H1 (cell line): ENCODE data around the gene SEMA3D. TPM values are rescaled to one million over a fixed set of nuclear protein-coding genes. Genes with fewer than 3 reads are reported as not detected.

Source experiments
- CTCF ChIA-PET: fragments of 300-600 bp; sonication (Branson Sonifier 250); formaldehyde crosslinking; loops from one replicate; lab custom pipeline; 2021; ENCODE audit not compliant: partially characterized antibody; lab: Charles Lee
- POLR2A ChIA-PET: fragments of 300-600 bp; sonication (Branson Sonifier 250); formaldehyde crosslinking; loops from one replicate; lab custom pipeline; 2021; ENCODE audit warnings: inconsistent platforms; ENCODE audit not compliant: partially characterized antibody; lab: Charles Lee
- DNase-seq, 2 experiments: peaks; one replicate each; pipeline versions ENCODE4 v3.0.0 to v3.0.0-alpha.2; 2010 to 2022; ENCODE audit warnings: low spot score in 2 of 2, low read depth in 1 of 2, mixed read lengths in 1 of 2
- FAIRE-seq: peaks from 2 replicates; lab custom pipeline; 2011; peaks lifted over from hg19 to GRCh38; lab: Jason Lieb, UNC
- H2AFZ ChIP-seq: 2 replicates; pipeline ENCODE4 v1.8.1; 2012; ENCODE audit warnings: low read length, inconsistent platforms
- H2AK5ac ChIP-seq: 2 replicates; pipeline ENCODE4 v1.6.1; 2013; ENCODE audit warnings: low read depth, low read length
- H2BK120ac ChIP-seq: replicated peaks from 2 replicates; pipeline ENCODE3; 2013; ENCODE audit warnings: low read depth, low read length, inconsistent platforms
- H2BK12ac ChIP-seq: 2 replicates; pipeline ENCODE4 v1.6.1; 2013; ENCODE audit warnings: low read depth, low read length
- H2BK15ac ChIP-seq: 2 replicates; pipeline ENCODE4 v1.6.1; 2013; ENCODE audit warnings: low read length
- H2BK20ac ChIP-seq: 2 replicates; pipeline ENCODE4 v1.6.1; 2013; ENCODE audit warnings: low read length
- H2BK5ac ChIP-seq: 2 replicates; pipeline ENCODE4 v1.6.1; 2013; ENCODE audit warnings: low read depth, low read length
- H3K14ac ChIP-seq: 2 replicates; pipeline ENCODE4 v1.6.1; 2013; ENCODE audit warnings: inconsistent platforms; ENCODE audit not compliant: insufficient read length
- H3K18ac ChIP-seq: 2 replicates; pipeline ENCODE4 v1.6.1; 2013; ENCODE audit warnings: low read length; ENCODE audit errors: extremely low read depth
- H3K23ac ChIP-seq: 2 replicates; pipeline ENCODE4 v1.6.1; 2013; ENCODE audit warnings: inconsistent platforms; ENCODE audit not compliant: insufficient read length
- H3K23me2 ChIP-seq: 2 replicates; pipeline ENCODE4 v1.6.1; 2013; ENCODE audit warnings: low read depth, low read length
- H3K27ac ChIP-seq: 2 replicates; pipeline ENCODE4 v1.6.1; 2011; ENCODE audit warnings: low read depth, low read length, inconsistent platforms
- H3K27me3 ChIP-seq, 4 experiments: replicated peaks in 1 of 4; 1 replicate in 1 of 4; 2 replicates in 3 of 4; pipeline versions ENCODE4 v1.6.1 to v1.8.1; 2011 to 2013; ENCODE audit warnings: low read length in 3 of 4, mild to moderate bottlenecking in 3 of 4, inconsistent platforms in 2 of 4, mixed read lengths in 2 of 4, moderate library complexity in 1 of 4; ENCODE audit not compliant: control insufficient read depth in 3 of 4, insufficient read depth in 3 of 4; ENCODE audit errors: extremely low read depth in 1 of 4
- H3K36me3 ChIP-seq, 4 experiments: 2 replicates each; pipeline versions ENCODE4 v1.6.1 to v1.8.1; 2011 to 2013; ENCODE audit warnings: mild to moderate bottlenecking in 4 of 4, low read length in 3 of 4, moderate library complexity in 2 of 4, control low read depth in 1 of 4, inconsistent platforms in 1 of 4; ENCODE audit not compliant: insufficient read depth in 4 of 4, control insufficient read depth in 2 of 4
- H3K4ac ChIP-seq: replicated peaks from 2 replicates; pipeline ENCODE3; 2013; ENCODE audit warnings: low read length, low read depth, mixed read lengths, inconsistent platforms; ENCODE audit not compliant: insufficient read length
- H3K4me1 ChIP-seq, 4 experiments: replicated peaks in 1 of 4; 1 replicate in 1 of 4; 2 replicates in 3 of 4; pipeline versions ENCODE4 v1.6.1 to v1.8.1; 2011 to 2013; ENCODE audit warnings: low read length in 3 of 4, inconsistent platforms in 2 of 4, mixed read lengths in 1 of 4; ENCODE audit not compliant: insufficient read depth in 4 of 4, control insufficient read depth in 3 of 4
- H3K4me2 ChIP-seq, 2 experiments: 2 replicates each; pipeline versions ENCODE4 v1.6.1 to v1.8.1; 2011 to 2013; ENCODE audit warnings: low read depth in 2 of 2, low read length in 2 of 2, control low read depth in 1 of 2, inconsistent platforms in 1 of 2, mild to moderate bottlenecking in 1 of 2; ENCODE audit not compliant: insufficient read depth in 1 of 2
- H3K4me3 ChIP-seq, 4 experiments: fragments of 200-600, 300-600 bp in 1 of 4; sonication (generic), shearing (Covaris generic), sonication (Bioruptor Twin) in 1 of 4; 2 replicates each; pipeline versions ENCODE4 v1.5.1 to v1.8.1; 2011 to 2016; ENCODE audit warnings: low read length in 4 of 4, low read depth in 3 of 4, control low read depth in 2 of 4, inconsistent platforms in 2 of 4, mild to moderate bottlenecking in 2 of 4, mixed read lengths in 1 of 4, moderate library complexity in 1 of 4; ENCODE audit not compliant: insufficient read depth in 2 of 4; ENCODE audit errors: extremely low read depth in 1 of 4
- H3K56ac ChIP-seq: replicated peaks from 2 replicates; pipeline ENCODE3; 2013; ENCODE audit warnings: low read depth, mild to moderate bottlenecking, mixed read lengths, low read length, inconsistent platforms; ENCODE audit not compliant: insufficient read length
- H3K79me1 ChIP-seq: 2 replicates; pipeline ENCODE4 v1.6.1; 2013; ENCODE audit warnings: low read depth, low read length, control low read depth
- H3K79me2 ChIP-seq, 2 experiments: 2 replicates each; pipeline versions ENCODE4 v1.6.1 to v1.8.1; 2012 to 2013; ENCODE audit warnings: low read length in 2 of 2, mild to moderate bottlenecking in 2 of 2, inconsistent platforms in 1 of 2; ENCODE audit not compliant: insufficient read depth in 2 of 2, control insufficient read depth in 1 of 2
- H3K9ac ChIP-seq, 4 experiments: replicated peaks in 1 of 4; 1 replicate in 1 of 4; 2 replicates in 3 of 4; pipeline versions ENCODE4 v1.6.1 to v1.8.1; 2011 to 2013; ENCODE audit warnings: low read depth in 3 of 4, low read length in 3 of 4, control low read depth in 2 of 4, mild to moderate bottlenecking in 2 of 4, moderate library complexity in 2 of 4, inconsistent platforms in 1 of 4; ENCODE audit errors: extremely low read depth in 1 of 4
- H3K9me3 ChIP-seq, 2 experiments: 2 replicates each; pipeline versions ENCODE4 v1.6.1 to v1.8.1; 2012 to 2013; ENCODE audit warnings: mild to moderate bottlenecking in 2 of 2, moderate library complexity in 2 of 2, control low read depth in 1 of 2, inconsistent platforms in 1 of 2, low read depth in 1 of 2, low read length in 1 of 2, mixed read lengths in 1 of 2; ENCODE audit not compliant: insufficient read depth in 2 of 2
- H4K20me1 ChIP-seq, 2 experiments: replicated peaks in 1 of 2; 2 replicates each; pipeline versions ENCODE3 to v1.8.1; 2011 to 2013; ENCODE audit warnings: inconsistent platforms in 2 of 2, low read length in 2 of 2, mild to moderate bottlenecking in 1 of 2; ENCODE audit not compliant: insufficient read depth in 2 of 2, control insufficient read depth in 1 of 2
- H4K5ac ChIP-seq: 2 replicates; pipeline ENCODE4 v1.6.1; 2013; ENCODE audit warnings: low read length, low read depth, mixed read lengths, inconsistent platforms; ENCODE audit not compliant: insufficient read length
- H4K8ac ChIP-seq: 2 replicates; pipeline ENCODE4 v1.8.0; 2013; ENCODE audit warnings: mild to moderate bottlenecking, moderate library complexity, low read length, inconsistent platforms; ENCODE audit not compliant: insufficient read depth; ENCODE audit errors: extremely low read depth
- H4K91ac ChIP-seq: replicated peaks from 2 replicates; pipeline ENCODE3; 2013; ENCODE audit warnings: low read length, mixed read lengths, inconsistent platforms; ENCODE audit not compliant: insufficient read length
- ATF2 ChIP-seq: IDR thresholded peaks from 2 replicates; pipeline ENCODE4 v1.6.1; 2012; ENCODE audit warnings: low read length, inconsistent platforms
- BCL11A ChIP-seq, 2 experiments: IDR thresholded peaks; one replicate each; pipeline ENCODE4 v1.6.1; 2011; ENCODE audit warnings: low read depth in 2 of 2, low read length in 2 of 2, mild to moderate bottlenecking in 2 of 2
- CHD2 ChIP-seq: IDR thresholded peaks from 2 replicates; pipeline ENCODE4 v1.6.1; 2012; ENCODE audit warnings: low read length, improper control_type of control experiment
- FOSL1 ChIP-seq: IDR thresholded peaks from 2 replicates; pipeline ENCODE4 v1.6.1; 2011; ENCODE audit warnings: mild to moderate bottlenecking, low read depth, low read length, moderate library complexity; ENCODE audit not compliant: insufficient read depth
- GTF2F1 ChIP-seq: IDR thresholded peaks from 2 replicates; pipeline ENCODE4 v1.6.1; 2012; ENCODE audit warnings: low read depth, low read length, improper control_type of control experiment, borderline replicate concordance
- KDM5A ChIP-seq: fragments of 200-600 bp; IDR thresholded peaks from 2 replicates; pipeline ENCODE4 v1.7.1; 2012; ENCODE audit warnings: mild to moderate bottlenecking, low read length, inconsistent platforms, mixed read lengths
- MAFK ChIP-seq: IDR thresholded peaks from 2 replicates; pipeline ENCODE4 v1.6.1; 2012; ENCODE audit warnings: low read depth, mild to moderate bottlenecking, improper control_type of control experiment, low read length
- RXRA ChIP-seq: IDR thresholded peaks from 2 replicates; pipeline ENCODE4 v1.6.1; 2011; ENCODE audit warnings: low read depth, mild to moderate bottlenecking, low read length, moderate library complexity; ENCODE audit not compliant: insufficient read depth
- SAP30 ChIP-seq: fragments of 300-600 bp; sonication (generic); IDR thresholded peaks from 2 replicates; pipeline ENCODE4 v1.7.1; 2012; ENCODE audit warnings: low read length, moderate library complexity, mild to moderate bottlenecking, inconsistent platforms; ENCODE audit not compliant: insufficient read depth, insufficient replicate concordance
- SIRT6 ChIP-seq: IDR thresholded peaks from one replicate; pipeline ENCODE4 v1.7.1; 2012; ENCODE audit warnings: low read length, inconsistent platforms
- SUZ12 ChIP-seq: fragments of 200-600 bp; sonication (generic); IDR thresholded peaks from 2 replicates; pipeline ENCODE4 v1.6.1; 2012; ENCODE audit warnings: mild to moderate bottlenecking, inconsistent platforms, low read length, moderate library complexity, mixed read lengths
- TEAD4 ChIP-seq: IDR thresholded peaks from 2 replicates; pipeline ENCODE4 v1.6.1; 2012; ENCODE audit warnings: low read depth, low read length, inconsistent platforms, mixed read lengths
- ZNF274 ChIP-seq: IDR thresholded peaks from 2 replicates; pipeline ENCODE4 v1.7.0; 2012; ENCODE audit warnings: low read length, borderline replicate concordance; ENCODE audit errors: extremely low read depth
- WGBS, 2 experiments: shearing (Covaris generic) in 1 of 2; methylation state at CpG; one replicate each; pipeline versions ENCODE4 v1.1.6 to v1.1.7; 2013 to 2015; ENCODE audit warnings: low lambda C conversion rate in 2 of 2, mixed read lengths in 2 of 2, inconsistent platforms in 1 of 2, low coverage in 1 of 2, missing lambda C conversion rate in 1 of 2; ENCODE audit not compliant: insufficient replicate concordance in 2 of 2, insufficient coverage in 1 of 2, insufficient read length in 1 of 2; ENCODE audit errors: extremely low coverage in 1 of 2, missing lambda C conversion rate in 1 of 2; 5-methylcytosine and 5-hydroxymethylcytosine counted together
- polyA plus RNA-seq, 7 experiments: library from polyadenylated mRNA; depleted of rRNA in 3 of 7; stranded (reverse) in 5 of 7; unstranded in 2 of 7; fragments of >200 nt in 5 of 7; fragments of 200-250 nt in 2 of 7; gene quantifications; 1 replicate in 5 of 7; 2 replicates in 1 of 7; 4 replicates in 1 of 7; pipeline versions ENCODE4 v1.2.1 to v1.2.3, GENCODE V29; 2011 to 2013; ENCODE audit warnings: missing spikeins in 2 of 7, mixed read lengths in 2 of 7
- total RNA-seq: library from RNA; stranded (reverse); fragmentation: NEBNext Ultra II Directional; extraction: Animal tissue kit (Norgen Biotek cat#: 25700); gene quantifications from 2 replicates; pipeline ENCODE4 v1.2.1, GENCODE V29; 2021

The SEMA3D gene
- total and polyA plus RNA-seq, 2 of the 8 experiments (the other 6 are each of a cell fraction or from before 2014, with no cell fraction given) = 1.6 to 3.5 TPM

GRCh38 chr7:85153715-85154114 is 33.1 kb downstream of the SEMA3D start:
- Histone ChIP-seq H3K79me2 (no peaks in the 10 kb centered on the region), H3K4ac (no peak overlapping the region), H3K27ac (no peak overlapping the region), H2BK20ac (no peak overlapping the region), H2AK5ac (no peak overlapping the region), H3K9ac (no peak overlapping the region), H3K36me3 (no peaks in the 10 kb centered on the region), H4K20me1 (no peaks in the 10 kb centered on the region), H3K23ac (no peak overlapping the region), H2BK15ac (no peak overlapping the region), H3K4me3 (no peak overlapping the region), H3K14ac (no peak overlapping the region), H4K91ac (no peak overlapping the region), H3K23me2 (no peaks in the 10 kb centered on the region), H2BK5ac (no peak overlapping the region), H3K79me1 (no peaks in the 10 kb centered on the region), H4K5ac (no peak overlapping the region), H2AFZ (no peak overlapping the region), H2BK12ac (no peak overlapping the region), H3K9me3 (no peaks in the 10 kb centered on the region), H4K8ac (no peak overlapping the region), H3K56ac (no peak overlapping the region), H3K27me3 (no peaks in the 10 kb centered on the region), H3K4me2 (no peak overlapping the region), H3K18ac (no peak overlapping the region), H2BK120ac (no peak overlapping the region), H3K4me1 (no peaks in the 10 kb centered on the region)
- FAIRE-seq = no peak
- 94% methylated on average over 1 of the region's 1 CpG; no CpG with 5 or more reads in 1 of the 2 experiments for WGBS, 2 experiments
- POLR2A ChIA-PET = no interaction called here
- no peak for DNase-seq
- CTCF ChIA-PET = interaction anchor here (1.1 kb wide), 1 partner anchor 327 kb away, joined by 3 read pairs; no protein-coding TSS in a partner anchor
- TF ChIP-seq KDM5A (no peak), ATF2 (no peak), GTF2F1 (no peak), BCL11A (IDR thresholded peaks at IDR 0.05; ENCODE audit: low read depth in 2 of 2, low read length in 2 of 2) (no peak), RXRA (no peak), SAP30 (no peak), TEAD4 (no peak), ZNF274 (no peak), MAFK (no peak), SIRT6 (no peak), FOSL1 (no peak), SUZ12 (no peak), CHD2 (no peak)
- TF ChIP-seq, all 59 proteins: peak for 0
